ENCODE results near the gene IMMP2L.

DNA sequence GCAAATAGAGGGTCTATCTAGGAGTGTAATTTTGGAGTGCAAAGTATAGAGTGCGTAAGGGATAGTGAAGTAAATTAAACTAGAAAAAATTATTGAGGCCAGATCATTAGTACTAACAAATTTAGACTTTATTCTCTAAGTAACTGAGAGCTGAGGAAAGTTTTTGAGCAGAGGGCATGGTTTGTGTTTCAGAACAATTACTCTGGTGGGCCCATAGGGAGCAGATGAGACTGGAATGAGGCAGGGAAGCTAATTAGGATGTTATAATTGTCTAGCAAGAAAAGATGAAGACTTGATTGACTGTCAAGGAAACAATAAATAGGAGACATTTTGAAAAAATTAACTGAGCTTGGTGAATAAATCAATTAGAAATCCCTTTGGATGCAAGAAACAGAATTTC lies 37.8 kb upstream of the IMMP2L start:
- TF ChIP-seq POLR2A (IDR thresholded peaks at IDR 0.05): no peak
- no peak for TF ChIP-seq CTCF (IDR thresholded peaks at IDR 0.05)

Measured in uterus (tissue), 2 donors.